Suprapubic skin (tissue), 4 donors: ENCODE results near the gene MSANTD2. TPM values are rescaled to one million over a fixed set of nuclear protein-coding genes. Genes with fewer than 3 reads are reported as not detected.

Source experiments
- DNase-seq, 2 donors: peaks; one replicate each; pipeline ENCODE4 v3.0.0-alpha.2; 2019; ENCODE audit warnings: low spot score in 2 of 2
- H3K27ac ChIP-seq: fragments of 200-600 bp; sonication (generic); one replicate; pipeline ENCODE4 v1.5.1; 2019
- H3K27me3 ChIP-seq: fragments of 200-600 bp; sonication (generic); one replicate; pipeline ENCODE4 v1.5.1; 2019
- H3K36me3 ChIP-seq: fragments of 200-600 bp; sonication (generic); one replicate; pipeline ENCODE4 v1.5.1; 2019
- H3K4me1 ChIP-seq: fragments of 200-600 bp; sonication (generic); one replicate; pipeline ENCODE4 v1.5.1; 2019
- H3K4me3 ChIP-seq: fragments of 200-600 bp; sonication (generic); one replicate; pipeline ENCODE4 v1.5.1; 2019; ENCODE audit warnings: mild to moderate bottlenecking
- H3K9me3 ChIP-seq: fragments of 200-600 bp; sonication (generic); one replicate; pipeline ENCODE4 v1.5.1; 2019
- CTCF ChIP-seq, 2 donors: fragments of 200-600 bp in 1 of 2; fragments of 450-650 bp in 1 of 2; sonication (generic) in 1 of 2; IDR thresholded peaks; one replicate each; pipeline ENCODE4 v1.5.1; 2016 to 2019; ENCODE audit warnings: antibody characterized with exemption in 2 of 2, mild to moderate bottlenecking in 1 of 2, moderate library complexity in 1 of 2
- EP300 ChIP-seq: sonication (generic); formaldehyde crosslinking; IDR thresholded peaks from one replicate; pipeline ENCODE4 v1.6.1; 2017; ENCODE audit warnings: antibody characterized with exemption
- POLR2A ChIP-seq, 2 donors: fragments of 450-650 bp; IDR thresholded peaks; one replicate each; pipeline ENCODE4 v1.6.1; 2017; ENCODE audit warnings: antibody characterized with exemption in 2 of 2, mild to moderate bottlenecking in 2 of 2, moderate library complexity in 2 of 2
- POLR2AphosphoS5 ChIP-seq, 3 donors: sonication (generic); formaldehyde crosslinking; IDR thresholded peaks; one replicate each; pipeline ENCODE4 v1.6.1; 2017; ENCODE audit warnings: antibody characterized with exemption in 3 of 3
- WGBS: methylation state at CpG from one replicate; pipeline ENCODE4 v1.1.5; 2018; 5-methylcytosine and 5-hydroxymethylcytosine counted together
- total RNA-seq, 4 donors: library from RNA; depleted of rRNA; stranded (reverse); fragments of >200 nt; gene quantifications; one replicate each; pipeline ENCODE4 v1.1.0, GENCODE V29; 2016

Gene MSANTD2
- total RNA-seq, 4 donors from 2014 or later = 5.5 to 42.5 (median 11.7) TPM

- no peaks in the 10 kb centered on the region for H3K27me3 ChIP-seq
- H3K4me1 ChIP-seq = no peaks in the 10 kb centered on the region
- TF ChIP-seq POLR2AphosphoS5 (IDR thresholded peaks at IDR 0.05) (no peak), POLR2A (IDR thresholded peaks at IDR 0.05) (no peak)
- WGBS = 88% methylated on average over 4 of the region's 4 CpGs
- no peak for DNase-seq
- H3K4me3 ChIP-seq = no peak overlapping the region
- H3K9me3 ChIP-seq = no peaks in the 10 kb centered on the region
- no peaks in the 10 kb centered on the region for H3K36me3 ChIP-seq
- H3K27ac ChIP-seq = no peak overlapping the region
Measured at GRCh38 chr11:124791626-124792341, 8.4 kb downstream of the MSANTD2 start.

- no peaks in the 10 kb centered on the region for H3K9me3 ChIP-seq
- H3K36me3 ChIP-seq = no peaks in the 10 kb centered on the region
- H3K27me3 ChIP-seq = no peaks in the 10 kb centered on the region
- DNase-seq = no peak
- H3K27ac ChIP-seq = no peak overlapping the region
- H3K4me3 ChIP-seq = no peak overlapping the region
- H3K4me1 ChIP-seq = no peaks in the 10 kb centered on the region
- no peak for TF ChIP-seq POLR2AphosphoS5 (IDR thresholded peaks at IDR 0.05)
- no peak for TF ChIP-seq EP300
- no peak for TF ChIP-seq CTCF (IDR thresholded peaks at IDR 0.05)
- TF ChIP-seq POLR2A (IDR thresholded peaks at IDR 0.05) = no peak
Measured at GRCh38 chr11:124788521-124788920, 11.7 kb downstream of the MSANTD2 start.

- no peaks in the 10 kb centered on the region for H3K27me3 ChIP-seq
- DNase-seq = no peak
- no peak overlapping the region for H3K4me3 ChIP-seq
- 97% methylated on average over 2 of the region's 2 CpGs for WGBS
- H3K27ac ChIP-seq = no peak overlapping the region
- TF ChIP-seq EP300 = no peak
- no peak for TF ChIP-seq POLR2A (IDR thresholded peaks at IDR 0.05)
- H3K4me1 ChIP-seq = no peaks in the 10 kb centered on the region
- H3K9me3 ChIP-seq = no peaks in the 10 kb centered on the region
- no peaks in the 10 kb centered on the region for H3K36me3 ChIP-seq
Measured at GRCh38 chr11:124784051-124784450, 16.2 kb downstream of the MSANTD2 start.

- H3K27ac ChIP-seq = no peak overlapping the region
- H3K36me3 ChIP-seq = no peaks in the 10 kb centered on the region
- H3K4me1 ChIP-seq = no peaks in the 10 kb centered on the region
- DNase-seq = no peak
- no peak for TF ChIP-seq POLR2A (IDR thresholded peaks at IDR 0.05)
- no peak for TF ChIP-seq EP300
- no peak for TF ChIP-seq CTCF (IDR thresholded peaks at IDR 0.05)
- TF ChIP-seq POLR2AphosphoS5 (IDR thresholded peaks at IDR 0.05) = no peak
- H3K9me3 ChIP-seq = no peaks in the 10 kb centered on the region
- WGBS = 94% methylated on average over 4 of the region's 4 CpGs
- no peak overlapping the region for H3K4me3 ChIP-seq
- no peaks in the 10 kb centered on the region for H3K27me3 ChIP-seq
Measured at GRCh38 chr11:124783002-124783401, 17.2 kb downstream of the MSANTD2 start.

- DNase-seq = no peak
- H3K4me3 ChIP-seq = no peak overlapping the region
- no peaks in the 10 kb centered on the region for H3K9me3 ChIP-seq
- no peak overlapping the region for H3K27ac ChIP-seq
- TF ChIP-seq CTCF (IDR thresholded peaks at IDR 0.05) = no peak
- no peak for TF ChIP-seq POLR2AphosphoS5 (IDR thresholded peaks at IDR 0.05)
- no peak for TF ChIP-seq POLR2A (IDR thresholded peaks at IDR 0.05)
- no peak for TF ChIP-seq EP300
- no peaks in the 10 kb centered on the region for H3K27me3 ChIP-seq
- no peaks in the 10 kb centered on the region for H3K4me1 ChIP-seq
- WGBS = 80% methylated on average over 1 of the region's 1 CpG
- no peaks in the 10 kb centered on the region for H3K36me3 ChIP-seq
Measured at GRCh38 chr11:124779568-124779967, 20.6 kb downstream of the MSANTD2 start.

- Histone ChIP-seq H3K27me3 (no peaks in the 10 kb centered on the region), H3K36me3 (no peaks in the 10 kb centered on the region), H3K27ac (no peak overlapping the region), H3K9me3 (no peaks in the 10 kb centered on the region), H3K4me1 (no peaks in the 10 kb centered on the region), H3K4me3 (no peak overlapping the region)
- no peak for DNase-seq
- 92% methylated on average over 2 of the region's 2 CpGs for WGBS
- TF ChIP-seq CTCF (IDR thresholded peaks at IDR 0.05) = no peak
- TF ChIP-seq POLR2A (IDR thresholded peaks at IDR 0.05) = no peak
- TF ChIP-seq EP300 = no peak
- no peak for TF ChIP-seq POLR2AphosphoS5 (IDR thresholded peaks at IDR 0.05)
Measured at GRCh38 chr11:124778281-124778680, 21.9 kb downstream of the MSANTD2 start.
